HEK293T (cell line): ENCODE results near the gene ASPHD1.

Experiments used
- ELF4 ChIP-seq: fragments of 450-650 bp; IDR thresholded peaks from 2 replicates; pipeline ENCODE4 v1.6.1; 2017; ENCODE audit warnings: antibody characterized with exemption
- FOXA1 ChIP-seq: fragments of 450-650 bp; IDR thresholded peaks from 2 replicates; pipeline ENCODE4 v1.6.1; 2016; ENCODE audit warnings: mild to moderate bottlenecking
- FOXM1 ChIP-seq: fragments of 450-650 bp; IDR thresholded peaks from 2 replicates; pipeline ENCODE4 v1.6.1; 2017; ENCODE audit warnings: mild to moderate bottlenecking, borderline replicate concordance
- NFRKB ChIP-seq: fragments of 450-650 bp; IDR thresholded peaks from 2 replicates; pipeline ENCODE4 v1.6.1; 2016; ENCODE audit warnings: mild to moderate bottlenecking, moderate library complexity
- SP1 ChIP-seq: fragments of 450-650 bp; IDR thresholded peaks from 2 replicates; pipeline ENCODE4 v1.6.1; 2017
- SUZ12 ChIP-seq: fragments of 450-650 bp; IDR thresholded peaks from 2 replicates; pipeline ENCODE4 v1.6.1; 2016; ENCODE audit warnings: mild to moderate bottlenecking

DNA sequence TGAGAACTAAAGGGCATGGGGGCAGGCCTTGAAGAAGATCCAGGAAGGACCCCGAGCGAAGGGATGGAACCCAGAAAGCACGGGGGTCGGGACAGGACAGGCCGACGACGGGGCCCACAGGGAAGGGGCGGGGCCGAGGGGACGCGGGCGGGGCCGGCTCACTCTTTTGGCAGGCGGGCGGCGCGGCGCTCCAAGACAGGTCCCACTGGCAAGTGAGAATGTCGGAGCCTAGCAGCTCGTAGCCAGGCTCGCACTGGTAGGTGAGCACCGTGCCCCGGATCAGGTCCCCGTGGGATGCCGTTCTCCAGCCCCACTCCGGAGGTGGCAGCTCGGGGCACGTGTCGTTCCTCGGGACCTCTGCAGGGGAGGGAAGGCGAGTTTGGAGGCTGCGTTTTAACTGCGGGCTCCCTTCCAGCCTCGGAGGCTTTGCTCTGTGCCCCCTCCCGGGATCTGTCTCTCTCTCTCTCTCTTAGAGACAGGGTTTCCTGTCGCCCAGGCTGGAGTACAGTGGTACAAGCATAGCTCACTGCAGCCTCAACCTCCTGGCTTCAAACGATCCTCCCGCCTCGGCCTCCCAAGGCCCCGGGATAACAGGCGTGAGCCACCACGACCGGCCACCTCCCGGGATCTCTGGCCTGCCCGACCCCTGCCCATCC, 23.6 kb upstream of the ASPHD1 start:
- no peak for TF ChIP-seq FOXM1
- TF ChIP-seq SUZ12, result no peak
- TF ChIP-seq FOXA1, result no peak
- TF ChIP-seq SP1, result no peak
- TF ChIP-seq ELF4, result no peak
- no peak for TF ChIP-seq NFRKB
